GM19328 (cell line): ENCODE data around the gene UBL4A.
"Not testable (repeated sequence)": the region's sequence is repeated elsewhere in the genome, so short reads cannot be mapped to it uniquely, and the experiment has no call there.

Experiments used
- ATAC-seq: cut with Tn5 transposase; IDR thresholded peaks from one replicate; pipeline ENCODE4 v1.9.1; 2021; ENCODE audit warnings: mild to moderate bottlenecking, moderate library complexity; ENCODE audit not compliant: unreplicated experiment

UBL4A gene

DNA sequence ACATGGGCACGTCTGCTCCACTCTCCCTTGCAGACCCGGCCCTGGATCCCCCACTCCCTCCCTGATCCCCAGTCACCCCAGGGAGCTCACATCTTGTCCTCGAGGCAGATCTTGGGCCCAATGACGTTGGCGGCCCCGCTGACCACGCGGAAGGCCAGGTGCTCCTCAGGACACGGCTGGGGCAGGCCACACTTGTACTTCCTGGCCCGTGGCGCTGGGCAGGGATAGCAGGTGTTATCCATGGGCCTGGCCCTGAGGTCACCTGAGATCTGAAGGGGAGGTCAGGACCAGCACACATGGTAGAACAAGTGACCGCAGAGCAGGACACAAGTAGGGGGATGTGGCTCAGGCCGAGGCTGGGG is 21.9 kb upstream of the UBL4A start:
- no peak for ATAC-seq

DNA sequence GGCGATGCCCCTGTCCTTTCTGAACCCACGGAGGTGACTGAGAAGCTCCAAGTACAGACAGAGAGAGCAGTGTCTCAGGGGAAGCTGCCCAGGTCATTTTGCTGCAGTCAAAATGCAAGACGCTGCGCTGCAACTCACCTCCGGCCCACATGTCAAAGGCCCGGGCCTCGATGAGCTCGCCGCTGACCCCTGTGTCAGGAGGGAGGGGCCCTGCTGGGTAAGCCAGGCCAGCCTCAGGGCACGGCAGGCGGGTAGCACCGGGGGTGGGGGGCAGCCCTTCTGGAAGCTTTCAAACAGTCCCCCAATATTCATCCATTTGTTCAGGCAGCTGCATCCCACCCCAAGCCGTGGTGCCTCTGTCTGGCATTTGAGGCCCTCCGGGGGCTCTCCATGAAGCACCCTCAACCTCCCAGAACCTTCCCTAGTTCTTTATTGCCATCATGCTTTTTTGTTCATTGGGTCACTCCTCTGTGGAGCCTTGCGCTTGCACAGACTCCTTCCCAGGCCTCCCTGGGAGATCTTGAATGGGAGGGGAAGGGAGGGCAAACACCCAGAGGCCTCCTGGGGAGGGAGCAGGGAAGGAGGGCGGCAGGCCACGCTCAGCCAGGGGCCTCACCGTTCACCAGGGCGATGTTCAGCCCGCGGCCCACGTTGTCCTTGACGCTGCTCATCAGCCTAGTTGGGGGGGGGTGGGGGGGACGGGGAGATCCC is 21.4 kb upstream of the UBL4A start:
- ATAC-seq, result no peak

GRCh38 chrX:154506483-154507332 is 20.3 kb upstream of the UBL4A start:
- ATAC-seq, result no peak

DNA sequence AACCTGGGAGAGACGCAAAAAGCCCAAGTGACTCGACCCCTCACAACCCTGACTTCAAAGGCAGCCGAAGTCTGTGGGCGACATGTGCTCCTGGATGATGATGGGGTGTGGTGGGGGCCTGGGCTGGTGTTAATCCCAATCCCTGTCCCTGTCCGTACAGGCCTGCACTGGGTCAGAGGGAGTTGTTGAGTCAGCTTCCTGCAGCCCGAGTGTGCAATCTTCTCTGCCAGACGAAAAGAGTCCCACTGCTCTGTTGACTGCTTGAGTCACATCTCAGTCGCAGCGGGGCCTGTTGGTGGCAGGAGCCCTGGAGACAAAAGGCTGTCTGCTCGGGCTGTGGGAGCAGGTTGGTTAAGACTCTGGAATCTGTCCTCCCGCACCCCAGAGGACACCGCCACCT is 19.3 kb upstream of the UBL4A start:
- ATAC-seq, result no peak

DNA sequence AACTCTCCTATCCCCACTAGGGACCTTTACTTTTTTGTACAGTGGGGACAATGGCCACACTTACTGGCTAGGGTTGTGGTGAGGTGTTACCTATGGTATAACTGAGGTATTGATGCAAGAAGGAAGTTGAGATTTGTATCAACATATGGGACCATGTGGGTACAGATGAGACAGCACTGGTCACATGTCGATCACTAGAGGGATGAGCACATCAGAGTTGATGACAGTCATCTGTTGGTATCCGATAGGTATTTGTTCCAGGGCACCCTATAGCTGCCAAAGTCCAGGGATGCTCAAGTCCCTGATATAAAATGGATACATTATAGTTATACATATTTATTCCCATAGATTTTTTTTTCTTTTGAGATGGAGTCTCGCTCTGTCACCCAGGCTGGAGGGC is 16.6 kb upstream of the UBL4A start:
- ATAC-seq, result no peak

GRCh38 chrX:154502098-154502497 is 15.7 kb upstream of the UBL4A start:
- no peak for ATAC-seq

DNA sequence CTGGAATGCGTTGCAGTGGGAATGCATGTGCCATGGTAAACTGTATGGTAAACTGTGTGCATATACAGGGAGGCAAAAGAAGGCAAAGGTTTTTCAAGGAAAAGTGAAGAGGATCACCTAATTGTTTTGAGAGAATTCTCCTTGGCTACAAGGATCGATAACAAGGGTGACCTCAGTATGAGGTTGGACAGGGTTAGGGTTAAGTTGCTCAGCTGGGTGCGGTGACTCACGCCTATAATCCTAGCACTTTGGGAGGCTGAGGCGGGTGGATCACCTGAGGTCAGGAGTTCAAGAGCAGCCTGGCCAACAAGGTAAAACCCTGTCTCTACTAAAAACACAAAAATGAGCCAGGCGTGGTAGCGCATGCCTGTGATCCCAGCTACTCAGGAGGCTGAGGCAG is 15.0 kb upstream of the UBL4A start:
- not testable (repeated sequence) for ATAC-seq

GRCh38 chrX:154496591-154497137 is 10.2 kb upstream of the UBL4A start:
- not testable (repeated sequence) for ATAC-seq

DNA sequence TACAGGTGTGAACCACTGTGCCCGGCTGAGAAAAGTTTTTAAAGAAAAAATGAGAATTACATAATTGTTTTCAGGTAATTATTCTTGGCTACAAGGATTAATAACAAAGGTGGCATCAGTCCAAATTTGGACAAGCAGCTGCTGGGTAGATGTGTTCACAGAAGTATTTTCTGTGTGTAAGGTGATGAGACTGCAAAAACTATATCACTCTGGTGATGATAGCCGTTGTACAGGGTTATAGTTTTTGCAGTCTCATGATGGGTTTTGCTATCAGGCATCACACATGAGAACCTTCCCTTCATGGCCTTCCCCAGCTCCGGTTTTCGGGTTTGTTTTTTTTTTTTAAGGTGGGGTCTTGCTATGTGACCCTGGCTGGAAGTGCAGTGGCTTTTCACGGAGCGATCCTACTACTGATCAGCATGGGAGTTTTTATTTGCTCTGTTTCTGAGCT is 9.1 kb upstream of the UBL4A start:
- ATAC-seq, result no peak

GRCh38 chrX:154494715-154495114 is 8.3 kb upstream of the UBL4A start:
- no peak for ATAC-seq

DNA sequence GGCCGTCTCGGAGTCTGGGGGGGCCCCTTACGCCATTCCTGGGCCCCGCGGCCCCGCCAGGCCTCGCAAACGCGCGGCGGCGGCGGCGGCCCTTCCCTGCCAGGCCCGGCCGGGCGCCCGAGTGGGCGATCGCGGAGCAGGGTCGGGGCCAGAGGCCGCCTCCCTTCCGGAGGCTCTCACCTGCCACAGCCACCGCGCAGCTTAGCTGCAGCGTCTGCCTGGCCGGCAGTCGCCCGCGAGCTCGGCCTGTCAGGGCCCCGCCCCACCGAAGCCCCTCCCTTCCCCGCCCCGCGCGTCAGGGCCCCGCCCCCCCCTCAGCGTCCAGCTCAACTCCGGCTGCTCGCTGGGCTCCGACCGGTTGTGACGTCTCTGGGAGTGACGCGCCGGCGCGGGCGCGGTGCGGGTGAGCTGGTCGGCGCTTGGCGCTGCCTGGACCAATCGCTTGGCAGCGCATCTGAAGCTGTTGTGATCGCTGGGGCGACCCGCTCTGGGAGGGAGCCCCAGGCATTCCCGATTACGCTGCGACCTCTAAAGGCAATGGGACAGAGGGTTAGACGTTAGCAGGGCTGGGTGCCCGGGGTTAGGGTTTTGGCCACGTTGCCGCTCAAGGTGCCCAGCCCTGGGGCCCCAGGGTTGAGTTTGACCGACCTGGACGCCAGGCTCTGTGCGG is 4.1 kb upstream of the UBL4A start, which contains the start of gene SLC10A3:
TSS of gene SLC10A3 (minus strand) at position 216 of the 670 bp plus-strand sequence. CDS start 1,689 bp downstream, outside the sequence.
- peak; percentile 81 for ATAC-seq

- peak; percentile 17 for ATAC-seq
Measured at GRCh38 chrX:154490021-154490413, 3.6 kb upstream of the UBL4A start.

DNA sequence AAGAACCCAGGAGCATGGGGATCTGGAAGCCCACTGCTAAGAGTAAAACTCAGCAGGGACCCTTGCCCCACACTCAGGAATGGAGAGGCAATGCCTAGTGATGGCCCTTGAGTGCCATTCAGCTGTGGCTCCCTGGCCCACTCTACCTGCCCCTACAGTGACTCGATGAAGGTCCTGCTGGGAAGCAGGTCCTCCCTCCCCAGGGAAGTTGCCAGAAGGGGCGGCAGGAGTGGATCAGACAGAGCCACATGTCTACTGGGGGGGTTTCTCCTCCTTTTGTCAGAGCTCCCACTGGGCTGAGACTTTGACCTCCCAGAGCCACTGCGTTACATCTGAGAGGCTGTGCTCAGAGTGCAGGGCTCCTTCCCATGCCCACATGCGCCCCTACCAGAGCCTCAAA is 2.8 kb upstream of the UBL4A start:
- ATAC-seq, result no peak

- no peak for ATAC-seq
Measured at GRCh38 chrX:154488336-154489075, 2.1 kb upstream of the UBL4A start.

DNA sequence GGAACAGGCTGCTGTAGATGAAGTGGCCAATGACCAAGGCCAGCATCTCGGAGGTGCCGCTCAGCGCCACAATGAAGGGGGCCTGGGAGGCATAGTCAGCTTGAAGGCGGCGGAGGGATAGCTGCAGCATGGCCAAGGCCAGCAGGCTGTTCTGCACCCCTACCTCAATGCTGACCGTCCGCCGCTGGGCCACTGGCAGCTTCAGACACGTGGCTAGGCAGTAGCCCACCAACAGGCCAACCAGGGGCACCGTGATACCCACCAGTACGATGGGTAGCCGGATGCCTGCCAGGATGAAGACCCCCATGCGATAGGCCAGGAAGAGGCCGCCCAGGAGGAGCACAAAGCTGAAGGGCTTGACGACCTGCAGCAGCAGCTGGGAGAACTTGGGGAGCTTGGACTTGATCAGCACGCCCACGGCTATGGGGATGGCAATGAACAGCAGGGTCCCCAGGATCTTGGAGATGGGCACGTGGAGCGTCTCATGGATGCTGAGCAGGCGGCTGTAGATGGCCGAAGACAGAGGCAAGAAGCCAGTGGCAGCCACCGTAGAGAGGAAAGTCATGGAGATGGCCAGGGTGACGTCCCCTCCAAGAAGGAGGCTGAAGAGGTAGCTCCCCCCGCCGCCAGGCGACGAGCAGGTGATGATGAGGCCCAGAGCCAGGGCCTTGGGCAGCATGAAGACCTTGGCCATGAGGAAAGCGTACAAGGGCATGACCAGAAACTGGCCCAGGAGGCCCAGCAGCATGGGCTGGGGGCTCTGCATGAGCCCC is 1.3 kb upstream of the UBL4A start:
- no peak for ATAC-seq

DNA sequence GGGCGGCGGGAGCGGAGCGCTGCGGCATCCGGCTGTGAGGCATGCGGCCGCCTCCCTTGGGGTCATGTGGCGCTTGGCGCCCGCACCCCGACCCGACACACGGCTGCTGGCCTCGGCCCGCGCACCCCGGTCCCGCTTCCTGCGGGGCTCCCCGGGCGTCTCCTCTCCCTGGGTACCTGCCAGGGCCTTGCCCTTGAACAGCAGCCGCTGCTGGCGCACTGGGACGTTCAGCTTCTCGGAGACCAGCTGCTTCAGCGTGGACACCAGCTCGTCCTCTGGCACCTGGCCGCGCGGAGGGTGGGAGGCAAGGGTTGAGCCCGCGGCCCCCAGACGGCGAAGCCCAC is 391 bp downstream of the UBL4A start:
- no peak for ATAC-seq

- no peak for ATAC-seq
Measured at GRCh38 chrX:154485150-154486051, 1.0 kb downstream of the UBL4A start.

GRCh38 chrX:154484255-154485149 is 1.9 kb downstream of the UBL4A start:
- no peak for ATAC-seq
